Stimulated activated CD4-positive, alpha-beta T cell treated with anti-CD3 and anti-CD28 coated beads, Interleukin-4, amount 100 ng/mL, for 1 hour (primary cell): ENCODE data around the gene NDUFAF4.

Source experiments
- DNase-seq: peaks from one replicate; pipeline ENCODE4 v3.0.0-alpha.2; 2020

The NDUFAF4 gene

GRCh38 chr6:96897396-96898240 lies at the start of gene NDUFAF4:
NDUFAF4 (minus strand) TSS chr6:96897891; CDS start chr6:96897801, 90 bp downstream.
- DNase-seq = peak; percentile 96

GRCh38 chr6:96947055-96947454 lies 49.4 kb upstream of the NDUFAF4 start:
- no peak for DNase-seq

GRCh38 chr6:96943555-96944215 lies 46.0 kb upstream of the NDUFAF4 start:
- no peak for DNase-seq

GRCh38 chr6:96942676-96943075 lies 45.0 kb upstream of the NDUFAF4 start:
- DNase-seq = no peak

- DNase-seq = no peak
These were observed 42.6 kb upstream of the NDUFAF4 start for GRCh38 chr6:96940322-96940721.

- no peak for DNase-seq
These were observed 41.5 kb upstream of the NDUFAF4 start for GRCh38 chr6:96939007-96939805.

GRCh38 chr6:96934087-96934486 lies 36.4 kb upstream of the NDUFAF4 start:
- DNase-seq = no peak

- DNase-seq = no peak
These were observed 33.5 kb upstream of the NDUFAF4 start for GRCh38 chr6:96931198-96931597.

GRCh38 chr6:96929741-96930140 lies 32.0 kb upstream of the NDUFAF4 start:
- DNase-seq = no peak

- DNase-seq = no peak
These were observed 30.0 kb upstream of the NDUFAF4 start for GRCh38 chr6:96927660-96928059.

- no peak for DNase-seq
These were observed 28.7 kb upstream of the NDUFAF4 start for GRCh38 chr6:96926425-96926824.

GRCh38 chr6:96925290-96925687 lies 27.6 kb upstream of the NDUFAF4 start:
- no peak for DNase-seq

- peak; percentile 3 for DNase-seq
These were observed 26.3 kb upstream of the NDUFAF4 start for GRCh38 chr6:96923871-96924493.

GRCh38 chr6:96923400-96923799 lies 25.7 kb upstream of the NDUFAF4 start:
- DNase-seq = no peak

GRCh38 chr6:96917098-96917497 lies 19.4 kb upstream of the NDUFAF4 start:
- no peak for DNase-seq

GRCh38 chr6:96913621-96914020 lies 15.9 kb upstream of the NDUFAF4 start:
- DNase-seq = no peak

- DNase-seq = no peak
These were observed 14.1 kb upstream of the NDUFAF4 start for GRCh38 chr6:96911751-96912150.

- DNase-seq = no peak
These were observed 13.5 kb upstream of the NDUFAF4 start for GRCh38 chr6:96911171-96911570.

- no peak for DNase-seq
These were observed 12.1 kb upstream of the NDUFAF4 start for GRCh38 chr6:96909811-96910210.

- DNase-seq = peak; percentile 2
These were observed 9.8 kb upstream of the NDUFAF4 start for GRCh38 chr6:96907498-96907897.

- no peak for DNase-seq
These were observed 3.2 kb upstream of the NDUFAF4 start for GRCh38 chr6:96900873-96901272.

GRCh38 chr6:96899451-96899998 lies 1.8 kb upstream of the NDUFAF4 start:
- DNase-seq = no peak

GRCh38 chr6:96899019-96899418 lies 1.3 kb upstream of the NDUFAF4 start:
- DNase-seq = no peak
